K562 (cell line): ENCODE data around the gene CHCHD6. TPM values are rescaled to one million over a fixed set of nuclear protein-coding genes. Genes with fewer than 3 reads are reported as not detected.

ENCODE experiments used
- ARID2 ChIP-seq: fragments of 450-650 bp; IDR thresholded peaks from 2 replicates; pipeline ENCODE4 v1.6.1; 2017; ENCODE audit warnings: antibody characterized with exemption, mild to moderate bottlenecking
- CBX5 ChIP-seq: IDR thresholded peaks from 2 replicates; pipeline ENCODE4 v1.6.1; 2014; ENCODE audit warnings: low read depth, borderline replicate concordance
- MAFK ChIP-seq: IDR thresholded peaks from 2 replicates; pipeline ENCODE4 v1.6.1; 2011; ENCODE audit warnings: low read length, improper control_type of control experiment
- MAZ ChIP-seq, 2 experiments: fragments of 450-650 bp in 1 of 2; sonication (generic) in 1 of 2; formaldehyde crosslinking; IDR thresholded peaks in 1 of 2; conservative IDR thresholded peaks in 1 of 2; 2 replicates each; pipeline versions ENCODE4 v1.4.0 to v1.5.0; 2020; ENCODE audit warnings: mild to moderate bottlenecking in 1 of 2, missing genetic modification reagents in 1 of 2
- MNT ChIP-seq, 2 experiments: fragments of 450-650 bp; conservative IDR thresholded peaks; 2 replicates each; pipeline ENCODE4 v1.6.1; 2017; ENCODE audit warnings: mild to moderate bottlenecking in 2 of 2, moderate library complexity in 2 of 2
- NRF1 ChIP-seq, 2 experiments: fragments of 450-650 bp; IDR thresholded peaks in 1 of 2; conservative IDR thresholded peaks in 1 of 2; 2 replicates each; pipeline ENCODE4 v1.6.1; 2014; ENCODE audit warnings: mild to moderate bottlenecking in 2 of 2
- TOE1 ChIP-seq, 2 experiments: fragments of 450-650 bp in 1 of 2; sonication (generic) in 1 of 2; formaldehyde crosslinking in 1 of 2; IDR thresholded peaks; 2 replicates each; pipeline versions ENCODE4 v1.7.1 to v1.8.0; 2016 to 2022; ENCODE audit warnings: borderline replicate concordance in 2 of 2, mild to moderate bottlenecking in 2 of 2, antibody characterized with exemption in 1 of 2, inconsistent platforms in 1 of 2, low read depth in 1 of 2, missing genetic modification reagents in 1 of 2, moderate library complexity in 1 of 2
- ZBTB17 ChIP-seq: fragments of 450-650 bp; formaldehyde crosslinking; IDR thresholded peaks from 2 replicates; pipeline ENCODE4 v1.4.0; 2020; ENCODE audit warnings: mild to moderate bottlenecking
- ZNF436 ChIP-seq: fragments of 250-450, 450-650 bp; sonication (Bioruptor Pico); formaldehyde crosslinking; IDR thresholded peaks from 2 replicates; pipeline ENCODE4 v1.7.0; 2020; ENCODE audit warnings: mild to moderate bottlenecking
- ZNF592 ChIP-seq: fragments of 450-650 bp; IDR thresholded peaks from 2 replicates; pipeline ENCODE4 v1.6.1; 2017; ENCODE audit warnings: antibody characterized with exemption, mild to moderate bottlenecking
- polyA plus RNA-seq, 8 experiments: library from polyadenylated mRNA; depleted of rRNA in 4 of 8; stranded (reverse) in 5 of 8; unstranded in 3 of 8; fragments of >200 nt; fragmentation: Nextera tagmentation in 2 of 8; fragmentation: Illumina TruSeq in 1 of 8; extraction: Ambion mirVana in 2 of 8; extraction: Trizol in 1 of 8; gene quantifications; 2 replicates each; pipeline versions ENCODE4 v1.2.1 to v1.2.3, GENCODE V29; 2011 to 2014; ENCODE audit warnings: inconsistent platforms in 1 of 8, missing spikeins in 1 of 8
- total RNA-seq, 7 experiments: library from RNA; depleted of rRNA in 6 of 7; stranded (reverse); fragments of >200 nt in 6 of 7; fragmentation: Illumina TruSeq in 2 of 7; extraction: Trizol in 2 of 7; gene quantifications; 2 replicates each; pipeline versions ENCODE4 v1.2.1 to v1.2.3, GENCODE V29; 2011 to 2021; ENCODE audit warnings: low replicate concordance in 1 of 7
- TF ChIP-seq, protein P1 (sequence below): fragments of 250-450 bp; sonication (Bioruptor Pico); IDR thresholded peaks from 2 replicates; pipeline ENCODE4 v1.8.0; 2022; ENCODE audit warnings: inconsistent platforms, mild to moderate bottlenecking, moderate library complexity, borderline replicate concordance

The CHCHD6 gene
- total and polyA plus RNA-seq, 9 of the 15 experiments (the other 6 are each of a cell fraction or from before 2014, with no cell fraction given): 4.6 to 18.6 (median 10.9) TPM

GRCh38 chr3:126752303-126753190 lies 48.5 kb downstream of the CHCHD6 start (continued):
- TF ChIP-seq MNT (conservative IDR thresholded peaks at IDR 0.05): peak in 1 of 2 experiments; percentile 19; a peak in 1 of 4 replicates
- no peak for TF ChIP-seq ZBTB17 (CRISPR knock-in tag)
- peak; percentile 37; the same call in 1 of the 2 replicates for TF ChIP-seq ZNF592
- no peak for TF ChIP-seq ZNF436 (CRISPR knock-in tag)
- peak in 1 of 2 experiments; percentile 61; a peak in 1 of 4 replicates for TF ChIP-seq MAZ (CRISPR knock-in tag; conservative IDR thresholded peaks at IDR 0.05 in 1 of 2, IDR thresholded peaks at IDR 0.05 in 1 of 2)
- 0 out of 2 replicates have a peak, but pooled peaks have one; percentile 17 for TF ChIP-seq MAFK
- TF ChIP-seq NRF1 (conservative IDR thresholded peaks at IDR 0.05 in 1 of 2, IDR thresholded peaks at IDR 0.05 in 1 of 2): peak in 1 of 2 experiments; percentile 19; a peak in 2 of 4 replicates
- TF ChIP-seq ARID2: peak; percentile 79
- 0 out of 2 replicates have a peak, but pooled peaks have one; percentile 20 for TF ChIP-seq TOE1 (IDR thresholded peaks at IDR 0.05; ENCODE audit: borderline replicate concordance)
- TF ChIP-seq TOE1 (CRISPR knock-in tag; IDR thresholded peaks at IDR 0.05; ENCODE audit: borderline replicate concordance, low read depth): no peak
- TF ChIP-seq, protein P1, sequence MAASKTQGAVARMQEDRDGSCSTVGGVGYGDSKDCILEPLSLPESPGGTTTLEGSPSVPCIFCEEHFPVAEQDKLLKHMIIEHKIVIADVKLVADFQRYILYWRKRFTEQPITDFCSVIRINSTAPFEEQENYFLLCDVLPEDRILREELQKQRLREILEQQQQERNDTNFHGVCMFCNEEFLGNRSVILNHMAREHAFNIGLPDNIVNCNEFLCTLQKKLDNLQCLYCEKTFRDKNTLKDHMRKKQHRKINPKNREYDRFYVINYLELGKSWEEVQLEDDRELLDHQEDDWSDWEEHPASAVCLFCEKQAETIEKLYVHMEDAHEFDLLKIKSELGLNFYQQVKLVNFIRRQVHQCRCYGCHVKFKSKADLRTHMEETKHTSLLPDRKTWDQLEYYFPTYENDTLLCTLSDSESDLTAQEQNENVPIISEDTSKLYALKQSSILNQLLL: no peak
- TF ChIP-seq CBX5: no peak
